HG02678 (cell line): ENCODE results near the gene KCNJ2.

Experiments used
- ATAC-seq: cut with Tn5 transposase; IDR thresholded peaks from one replicate; pipeline ENCODE4 v1.9.1; 2021; ENCODE audit warnings: mild to moderate bottlenecking, moderate library complexity; ENCODE audit not compliant: unreplicated experiment

KCNJ2 gene

GRCh38 chr17:70158591-70158990 is 10.7 kb upstream of the KCNJ2 start:
- no peak for ATAC-seq

GRCh38 chr17:70159980-70160379 is 9.4 kb upstream of the KCNJ2 start:
- no peak for ATAC-seq

GRCh38 chr17:70161519-70161918 is 7.8 kb upstream of the KCNJ2 start:
- no peak for ATAC-seq

- ATAC-seq: no peak
Measured at GRCh38 chr17:70165383-70165782, 3.9 kb upstream of the KCNJ2 start.

DNA sequence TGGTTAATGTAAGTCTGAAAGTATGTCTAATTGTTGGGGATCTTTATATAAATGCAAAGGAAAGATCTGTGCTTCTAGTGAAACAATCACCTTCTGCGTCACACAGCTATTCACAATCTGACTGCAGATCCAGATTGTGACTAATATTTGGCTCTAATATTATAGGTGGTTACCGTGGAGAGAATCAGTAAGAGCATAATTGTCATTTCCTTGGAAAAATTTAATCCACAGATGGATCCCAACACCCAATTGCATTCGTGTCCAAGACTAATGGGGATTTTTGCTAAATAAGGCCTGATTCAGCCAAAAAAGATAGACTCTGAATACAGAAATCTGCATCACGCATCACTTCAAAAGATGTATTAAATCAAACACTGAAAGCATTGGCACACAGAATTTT is 2.7 kb upstream of the KCNJ2 start:
- ATAC-seq: no peak

DNA sequence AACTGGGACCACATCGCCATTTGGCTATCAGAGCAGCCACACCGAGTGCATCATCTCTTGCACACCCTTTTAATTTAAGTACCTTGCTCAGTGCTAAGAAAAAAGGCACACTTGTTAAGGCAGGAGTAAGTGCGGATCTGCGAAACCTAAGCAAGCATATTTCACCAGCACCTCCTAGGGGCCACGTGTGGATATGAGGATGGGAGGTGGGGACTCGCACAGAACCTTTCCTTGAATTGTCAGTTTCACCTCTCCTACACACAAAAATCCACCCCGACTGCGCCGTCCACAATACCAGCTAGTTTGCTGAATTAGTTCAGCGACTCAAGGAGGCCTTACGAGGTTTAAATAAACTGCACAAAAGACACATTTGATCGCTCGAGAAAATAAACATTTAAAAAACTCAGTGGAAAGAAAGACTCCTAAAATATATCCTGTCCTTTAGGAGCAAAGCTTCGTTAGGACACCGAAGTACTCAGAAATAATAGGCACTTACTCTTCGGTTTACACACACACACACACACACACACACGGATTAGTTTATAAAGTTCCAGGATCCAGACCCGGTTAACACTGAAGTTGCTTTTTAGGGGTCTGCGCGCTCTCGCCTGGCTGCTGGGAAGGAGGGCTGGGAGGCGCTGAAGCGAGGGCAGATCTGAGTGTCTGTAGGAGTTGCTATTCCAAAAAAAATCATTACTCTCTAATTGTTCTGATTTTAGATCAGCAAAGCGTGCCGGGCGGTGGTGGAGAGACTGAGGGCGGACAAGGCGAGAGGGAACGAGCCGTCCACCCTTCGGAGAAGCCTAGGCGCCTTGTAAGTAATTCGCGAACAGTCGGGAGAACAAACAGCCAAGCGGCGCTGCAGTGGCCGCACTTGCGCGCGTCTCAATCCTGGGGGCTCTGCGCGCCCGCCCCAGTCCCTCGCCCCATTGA is 1.0 kb upstream of the KCNJ2 start:
- peak; percentile 11 for ATAC-seq

GRCh38 chr17:70169709-70170597 is 621 bp downstream of the KCNJ2 start:
- no peak for ATAC-seq

GRCh38 chr17:70171159-70171558 is 1.8 kb downstream of the KCNJ2 start:
- ATAC-seq: no peak

DNA sequence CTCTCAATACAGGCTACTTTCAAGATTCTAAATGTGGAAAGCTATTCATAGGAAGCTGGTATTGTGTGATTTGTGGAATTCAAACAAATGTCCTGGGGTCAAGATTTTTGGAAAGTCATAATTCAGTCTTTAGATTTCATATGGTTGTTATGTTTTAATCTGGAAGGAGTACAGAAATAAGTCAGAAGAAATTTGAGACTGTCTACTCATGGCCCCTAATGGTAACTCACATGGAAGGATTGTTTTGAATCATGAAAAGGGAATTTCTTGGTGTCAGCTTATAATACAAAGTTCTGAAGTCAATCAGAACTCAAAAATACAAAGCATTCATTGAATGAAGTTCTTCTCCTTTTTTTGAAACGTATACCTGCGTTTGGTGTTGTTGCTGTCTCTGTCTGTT is 3.1 kb downstream of the KCNJ2 start:
- no peak for ATAC-seq

- ATAC-seq: no peak
Measured at GRCh38 chr17:70172923-70173322, 3.6 kb downstream of the KCNJ2 start.

DNA sequence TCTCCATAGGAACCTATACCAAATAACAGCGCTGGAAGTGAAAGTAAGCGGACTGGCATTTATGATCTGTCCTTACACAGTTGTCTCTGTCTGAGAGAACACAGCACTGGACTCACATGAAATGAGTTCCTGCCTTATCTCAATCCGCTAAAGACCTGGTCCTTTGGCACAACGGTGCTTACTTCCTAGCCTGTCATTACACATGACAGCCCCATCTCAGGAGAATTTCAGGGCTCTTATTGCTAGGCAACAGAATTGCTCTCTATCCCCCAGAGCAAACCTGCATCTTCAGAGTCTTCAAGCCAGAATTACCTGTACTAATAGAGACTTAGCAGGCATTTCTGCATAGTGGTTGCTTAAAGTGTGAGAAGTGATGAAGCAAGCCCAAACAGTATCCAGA is 4.3 kb downstream of the KCNJ2 start:
- no peak for ATAC-seq

DNA sequence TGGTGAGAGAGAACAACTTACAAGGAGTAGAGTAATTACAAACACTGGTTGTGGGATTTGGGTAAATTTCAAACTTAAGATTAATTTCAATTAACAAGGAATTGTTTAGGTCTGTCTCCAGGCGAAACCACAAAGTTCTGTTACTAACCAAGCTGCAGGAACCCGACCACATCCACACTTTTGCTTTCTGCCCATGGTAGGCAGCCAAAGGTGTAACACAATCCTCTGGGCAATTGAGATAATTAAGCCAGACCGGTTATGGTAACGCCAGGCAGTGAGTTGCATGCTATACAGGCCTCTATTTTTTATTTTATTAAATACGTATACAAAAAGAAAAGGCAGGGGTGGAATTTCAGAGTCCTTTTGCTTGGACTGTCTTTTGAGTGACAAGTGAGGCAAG is 12.0 kb downstream of the KCNJ2 start:
- no peak for ATAC-seq

GRCh38 chr17:70181866-70182265 is 12.5 kb downstream of the KCNJ2 start:
- no peak for ATAC-seq

DNA sequence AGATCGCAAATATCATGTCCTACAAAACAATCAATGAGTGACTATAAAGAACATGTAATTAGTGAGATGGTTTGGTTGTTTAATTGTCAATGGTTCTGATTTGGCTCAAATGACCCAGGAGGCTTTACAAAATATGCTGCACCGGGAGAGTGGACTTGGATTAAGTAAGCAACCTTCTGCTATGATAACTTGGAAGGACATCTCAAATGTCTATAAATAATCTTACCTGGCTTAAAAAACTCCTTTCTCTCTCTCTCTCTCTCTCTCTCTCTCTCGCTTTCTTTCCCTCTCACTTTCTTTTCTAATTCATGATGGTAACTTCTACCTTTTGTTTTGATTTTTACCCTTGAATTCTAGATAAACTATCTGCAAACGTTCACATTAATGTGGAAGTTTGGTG is 14.2 kb downstream of the KCNJ2 start:
- no peak for ATAC-seq

DNA sequence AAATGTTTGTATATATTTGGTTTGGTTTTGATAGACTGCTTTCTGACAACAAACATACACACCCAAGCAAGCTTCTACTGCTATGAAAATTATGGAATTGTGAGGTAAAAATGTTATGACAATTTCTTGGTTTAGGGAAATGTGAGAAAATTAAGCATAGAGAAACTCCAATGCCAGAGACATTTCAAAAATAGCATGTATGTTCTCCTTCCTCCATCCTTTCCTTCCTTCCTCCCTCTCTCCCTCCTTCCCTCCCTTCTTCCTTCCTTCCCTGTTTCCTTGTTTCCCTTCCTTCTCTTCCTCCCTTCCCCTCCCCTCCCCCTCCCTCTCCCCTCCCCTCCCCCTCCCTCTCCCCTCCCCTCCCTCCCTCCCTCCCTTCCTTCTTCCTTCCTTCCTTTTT is 14.9 kb downstream of the KCNJ2 start:
- ATAC-seq: no peak

DNA sequence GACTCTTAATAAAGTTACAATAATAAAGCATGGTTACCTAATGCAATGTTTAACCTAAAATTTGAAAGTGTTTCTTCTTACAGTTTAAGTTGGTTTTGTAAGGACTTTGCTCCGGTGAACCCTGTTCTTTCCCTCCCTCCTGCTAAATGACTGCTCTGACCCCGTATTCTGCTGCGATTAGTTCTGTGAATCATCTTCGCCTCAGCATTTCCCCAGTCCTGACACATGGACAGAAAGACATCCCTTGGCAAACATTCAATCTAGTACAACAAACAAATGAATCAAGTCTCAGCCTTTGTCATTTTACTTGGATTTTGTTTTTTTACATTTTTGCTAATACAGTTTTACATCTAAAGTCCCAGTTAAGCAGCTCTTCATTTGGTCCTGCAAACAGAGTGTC is 15.4 kb downstream of the KCNJ2 start:
- ATAC-seq: no peak

GRCh38 chr17:70185285-70185684 is 16.0 kb downstream of the KCNJ2 start:
- no peak for ATAC-seq

DNA sequence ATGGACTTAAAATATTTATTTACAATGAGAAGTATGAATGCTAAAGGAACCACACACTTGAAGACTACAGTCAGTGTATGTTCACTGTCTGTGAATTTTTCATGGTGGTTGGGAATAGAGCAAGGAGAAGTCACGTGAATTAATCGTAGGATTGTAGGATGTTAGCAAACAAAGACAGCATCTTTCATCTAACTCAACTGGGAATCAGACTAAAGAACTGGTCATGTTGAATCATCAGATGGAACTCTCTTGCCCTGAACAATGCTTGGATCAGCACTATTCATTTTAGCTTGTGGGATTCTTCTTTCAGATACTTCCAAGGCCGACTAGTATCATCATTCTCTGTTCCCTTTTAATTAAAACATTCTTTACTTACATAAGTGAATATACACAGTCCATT is 18.1 kb downstream of the KCNJ2 start:
- no peak for ATAC-seq

GRCh38 chr17:70190959-70191805 is 21.9 kb downstream of the KCNJ2 start:
- no peak for ATAC-seq

- no peak for ATAC-seq
Measured at GRCh38 chr17:70195091-70195490, 25.8 kb downstream of the KCNJ2 start.

- ATAC-seq: no peak
Measured at GRCh38 chr17:70201872-70202419, 32.6 kb downstream of the KCNJ2 start.
